HG03097 (cell line): ENCODE measurements around the gene ZNF154.

Experiments
- ATAC-seq: cut with Tn5 transposase; IDR thresholded peaks from one replicate; pipeline ENCODE4 v1.9.1; 2021; ENCODE audit not compliant: unreplicated experiment, low FRiP score

ZNF154 gene

GRCh38 chr19:57682226-57682766, 26.7 kb downstream of the ZNF154 start:
- no peak for ATAC-seq

DNA sequence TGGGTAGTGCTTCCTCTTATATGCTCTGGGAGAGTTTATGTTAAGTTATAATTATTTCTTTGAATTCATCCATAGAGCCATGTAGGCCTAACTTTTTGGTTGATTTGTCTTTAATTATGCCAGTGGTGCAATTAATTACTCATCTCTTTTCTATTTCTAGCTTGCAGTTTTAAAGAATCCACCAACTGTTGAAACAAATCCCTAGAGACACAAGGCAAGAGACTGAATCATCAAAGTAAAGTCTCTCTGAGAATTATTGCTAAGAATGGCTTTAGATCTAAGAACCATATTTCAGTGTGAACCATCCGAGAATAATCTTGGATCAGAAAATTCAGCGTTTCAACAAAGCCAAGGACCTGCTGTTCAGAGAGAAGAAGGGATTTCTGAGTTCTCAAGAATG, 33.1 kb downstream of the ZNF154 start:
- ATAC-seq: no peak

GRCh38 chr19:57672466-57672865, 36.5 kb downstream of the ZNF154 start:
- no peak for ATAC-seq

DNA sequence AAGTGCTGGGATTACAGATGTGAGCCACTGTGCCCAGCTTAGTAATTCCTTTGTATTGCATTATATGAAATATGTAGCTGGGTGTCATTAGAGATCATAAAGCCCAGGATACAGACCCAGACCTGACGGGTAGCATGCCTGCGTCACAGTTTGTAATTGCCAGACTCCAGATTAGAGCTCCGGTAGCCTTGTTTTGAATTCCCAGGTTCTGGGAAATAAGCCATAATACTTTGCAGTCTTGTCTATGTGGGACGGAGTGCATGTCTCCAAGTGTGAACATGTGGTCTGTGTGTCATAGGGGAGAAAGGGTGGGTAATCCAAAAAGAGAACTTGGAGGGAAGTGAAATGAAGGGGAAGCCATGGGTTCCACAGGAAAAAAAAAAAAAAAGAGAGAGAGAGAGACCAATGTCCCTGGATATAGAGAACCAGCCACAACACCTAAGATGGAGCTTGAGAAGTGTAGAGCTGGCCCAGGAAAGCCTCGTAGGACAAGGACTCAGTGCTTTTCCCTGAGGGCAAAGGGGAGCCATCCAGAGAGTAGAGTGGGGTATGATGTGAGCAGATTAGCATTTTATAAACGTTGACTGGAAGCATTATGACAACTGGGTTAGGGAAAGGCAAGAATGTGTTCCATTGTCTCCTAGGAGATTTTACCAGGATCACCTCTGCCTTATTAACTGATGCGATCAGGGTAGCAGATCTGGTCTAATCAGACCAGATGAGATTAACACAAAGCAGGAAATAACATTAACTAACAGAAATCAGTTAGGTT, 37.7 kb downstream of the ZNF154 start:
- no peak for ATAC-seq

DNA sequence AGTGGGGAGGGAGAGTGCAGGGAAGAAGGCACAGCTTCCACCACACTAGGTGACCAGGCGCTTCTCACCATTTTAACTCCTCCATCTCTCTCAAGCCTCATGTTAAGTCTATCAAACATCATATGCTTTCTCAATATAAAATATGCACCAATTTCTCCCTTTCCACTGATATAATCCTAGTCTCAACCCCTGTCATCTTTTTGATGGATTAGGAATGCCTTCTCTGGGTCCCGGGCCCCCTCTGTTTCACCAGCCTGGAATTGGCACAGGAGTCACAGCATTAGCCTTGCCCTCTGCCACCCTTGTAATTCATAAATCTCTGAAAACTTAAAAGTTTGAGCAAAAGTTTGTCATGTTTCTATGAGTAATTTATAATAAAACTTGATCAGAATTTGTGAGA, 40.4 kb downstream of the ZNF154 start, which contains the start of gene ZSCAN4:
Gene ZSCAN4, plus strand, starts transcription at position 301 of the 400 bp plus-strand sequence. CDS start 7,211 bp downstream, outside the sequence.
- no peak for ATAC-seq

GRCh38 chr19:57667228-57667627, 41.8 kb downstream of the ZNF154 start:
- ATAC-seq: no peak

GRCh38 chr19:57665261-57665806, 43.7 kb downstream of the ZNF154 start:
- ATAC-seq: no peak

GRCh38 chr19:57664269-57665127, 44.5 kb downstream of the ZNF154 start:
- ATAC-seq: no peak

DNA sequence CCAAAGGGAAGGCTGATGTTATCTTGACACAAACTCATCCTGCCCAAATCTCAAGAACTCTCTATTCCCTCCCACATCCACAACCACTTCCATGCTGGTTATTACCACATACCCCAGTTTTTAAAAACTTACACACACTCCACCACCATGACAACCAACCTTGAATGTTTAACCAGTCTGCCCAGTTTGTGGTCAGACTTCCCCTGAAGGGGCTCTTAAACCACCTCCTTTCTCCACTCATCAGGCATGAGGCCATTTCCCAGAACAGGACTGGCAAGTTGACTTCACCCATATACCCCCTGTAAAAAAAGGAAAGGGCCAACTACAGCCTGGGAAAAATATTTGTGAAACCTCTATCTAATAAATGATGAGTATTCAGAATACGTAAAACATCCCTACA, 52.7 kb downstream of the ZNF154 start:
- no peak for ATAC-seq

GRCh38 chr19:57655443-57655842, 53.6 kb downstream of the ZNF154 start:
- ATAC-seq: no peak

GRCh38 chr19:57653689-57654088, 55.3 kb downstream of the ZNF154 start:
- no peak for ATAC-seq

- ATAC-seq: no peak
These were observed 57.4 kb downstream of the ZNF154 start for GRCh38 chr19:57651654-57651996.

DNA sequence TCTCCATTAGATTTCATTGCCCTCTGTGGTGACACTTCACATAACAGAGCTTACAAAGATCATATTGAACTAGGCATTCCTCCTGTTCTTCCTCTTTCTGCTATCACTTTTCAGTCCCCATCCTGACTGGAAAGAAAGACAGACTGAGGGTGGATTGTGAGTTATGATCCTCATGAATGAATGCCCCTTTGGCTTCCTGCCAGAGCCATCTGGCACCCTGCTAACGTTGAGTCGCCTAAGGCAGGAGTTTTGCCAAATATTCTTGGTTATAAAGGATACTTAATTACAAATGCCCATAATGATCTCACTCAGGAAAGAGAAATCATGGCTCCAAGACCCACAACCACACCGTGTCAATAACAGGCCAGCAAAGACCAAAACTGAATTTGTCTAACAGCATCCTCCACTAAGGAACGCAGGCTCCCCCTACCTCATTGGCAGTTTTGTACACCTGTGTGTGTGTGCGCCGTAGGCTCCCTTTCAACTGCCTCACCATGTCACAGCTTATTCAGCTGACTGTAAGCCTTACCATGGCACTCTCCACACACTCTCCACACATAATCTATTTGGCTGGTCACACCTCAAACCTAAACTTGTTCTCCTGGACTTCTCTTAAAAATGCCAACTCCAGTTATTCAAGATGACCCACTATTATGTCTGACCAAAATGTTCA, 60.5 kb downstream of the ZNF154 start:
- ATAC-seq: no peak
